ENCODE measurements around the gene ETNPPL. TPM values are rescaled to one million over a fixed set of nuclear protein-coding genes. Genes with fewer than 3 reads are reported as not detected.

The ETNPPL gene
- total RNA-seq: not detected

DNA sequence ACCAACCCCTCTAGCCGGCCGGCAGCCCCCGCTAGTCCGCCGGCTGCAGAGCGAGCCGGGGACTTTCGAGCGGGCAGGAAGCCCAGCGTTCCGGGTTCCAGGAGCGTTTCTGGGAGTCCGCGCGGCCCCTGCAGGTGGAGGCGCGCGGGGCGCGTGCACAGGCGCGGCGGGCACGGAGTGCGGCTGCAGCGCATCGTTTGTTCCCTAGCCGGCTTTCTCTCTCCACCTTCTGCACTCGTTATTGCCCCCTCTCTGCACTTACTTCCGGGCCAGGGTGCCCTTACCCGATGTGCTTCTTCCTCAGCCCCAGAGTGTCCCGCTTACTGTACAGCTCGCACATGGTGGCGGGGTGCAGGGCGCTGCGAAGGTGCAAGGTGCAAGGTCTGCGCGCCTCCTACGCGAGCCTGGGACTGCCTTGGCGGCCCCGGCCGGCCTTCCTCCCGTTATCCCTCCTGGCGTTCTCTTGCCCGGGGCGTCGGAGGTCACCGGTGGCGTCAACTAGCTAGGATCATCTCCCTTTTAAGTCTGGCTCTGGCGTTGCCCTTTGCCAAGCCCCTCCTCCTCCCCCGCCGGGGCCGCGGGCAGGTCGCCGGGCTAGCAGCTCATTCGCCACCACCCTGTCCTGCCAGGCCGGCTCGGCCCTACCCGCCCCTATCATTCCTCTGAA, at the start of gene ETNPPL:
ETNPPL (minus strand) TSS at position 495 of the 667 bp plus-strand sequence; CDS start at position 340, 155 bp downstream.
- no peaks in the 10 kb centered on the region for H3K36me3 ChIP-seq
- H3K27ac ChIP-seq: no peak within 1 kb of the TSS
- no peak for DNase-seq
- no peaks in the 10 kb centered on the region for H3K9me3 ChIP-seq
- intact Hi-C loops (cut with DNase I; ENCODE audit: low total_unique reads): no loop called here
- H3K4me3 ChIP-seq: peak within 1 kb of the TSS; percentile 35 to 47
- peaks cover 0 to 13% of the 10 kb centered on the region in 2 donors for H3K27me3 ChIP-seq
- no peaks in the 10 kb centered on the region for H3K4me1 ChIP-seq
- TF ChIP-seq, protein P1, sequence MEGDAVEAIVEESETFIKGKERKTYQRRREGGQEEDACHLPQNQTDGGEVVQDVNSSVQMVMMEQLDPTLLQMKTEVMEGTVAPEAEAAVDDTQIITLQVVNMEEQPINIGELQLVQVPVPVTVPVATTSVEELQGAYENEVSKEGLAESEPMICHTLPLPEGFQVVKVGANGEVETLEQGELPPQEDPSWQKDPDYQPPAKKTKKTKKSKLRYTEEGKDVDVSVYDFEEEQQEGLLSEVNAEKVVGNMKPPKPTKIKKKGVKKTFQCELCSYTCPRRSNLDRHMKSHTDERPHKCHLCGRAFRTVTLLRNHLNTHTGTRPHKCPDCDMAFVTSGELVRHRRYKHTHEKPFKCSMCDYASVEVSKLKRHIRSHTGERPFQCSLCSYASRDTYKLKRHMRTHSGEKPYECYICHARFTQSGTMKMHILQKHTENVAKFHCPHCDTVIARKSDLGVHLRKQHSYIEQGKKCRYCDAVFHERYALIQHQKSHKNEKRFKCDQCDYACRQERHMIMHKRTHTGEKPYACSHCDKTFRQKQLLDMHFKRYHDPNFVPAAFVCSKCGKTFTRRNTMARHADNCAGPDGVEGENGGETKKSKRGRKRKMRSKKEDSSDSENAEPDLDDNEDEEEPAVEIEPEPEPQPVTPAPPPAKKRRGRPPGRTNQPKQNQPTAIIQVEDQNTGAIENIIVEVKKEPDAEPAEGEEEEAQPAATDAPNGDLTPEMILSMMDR (IDR thresholded peaks at IDR 0.05): no peak
- no peak for TF ChIP-seq POLR2A (IDR thresholded peaks at IDR 0.05)

DNA sequence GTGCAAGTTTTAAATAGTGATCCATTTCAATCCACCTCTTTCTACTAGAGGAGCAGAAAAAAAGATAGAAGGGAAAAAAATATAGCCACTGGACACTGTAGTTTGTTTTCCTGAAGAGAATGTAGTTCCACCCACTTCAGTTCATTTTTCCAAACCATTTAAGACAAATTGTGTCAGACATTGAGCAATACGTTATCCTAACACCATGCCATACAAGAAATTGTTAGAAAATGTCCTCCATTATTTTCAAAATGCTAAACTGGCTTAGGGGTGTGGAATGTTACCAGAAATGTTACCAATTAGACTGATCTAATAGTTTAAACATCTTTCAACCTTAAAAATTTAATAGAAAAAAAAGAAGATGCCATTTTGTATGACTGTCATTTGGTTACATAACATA, 48.6 kb upstream of the ETNPPL start:
- intact Hi-C loops (cut with DNase I; ENCODE audit: low total_unique reads): no loop called here
- Histone ChIP-seq H3K27ac (no peak overlapping the region), H3K27me3 (no peaks in the 10 kb centered on the region), H3K4me3 (no peak overlapping the region), H3K36me3 (no peaks in the 10 kb centered on the region), H3K4me1 (no peaks in the 10 kb centered on the region), H3K9me3 (no peaks in the 10 kb centered on the region)
- DNase-seq: no peak
- TF ChIP-seq, protein P1 (IDR thresholded peaks at IDR 0.05): no peak
- no peak for TF ChIP-seq POLR2A (IDR thresholded peaks at IDR 0.05)

DNA sequence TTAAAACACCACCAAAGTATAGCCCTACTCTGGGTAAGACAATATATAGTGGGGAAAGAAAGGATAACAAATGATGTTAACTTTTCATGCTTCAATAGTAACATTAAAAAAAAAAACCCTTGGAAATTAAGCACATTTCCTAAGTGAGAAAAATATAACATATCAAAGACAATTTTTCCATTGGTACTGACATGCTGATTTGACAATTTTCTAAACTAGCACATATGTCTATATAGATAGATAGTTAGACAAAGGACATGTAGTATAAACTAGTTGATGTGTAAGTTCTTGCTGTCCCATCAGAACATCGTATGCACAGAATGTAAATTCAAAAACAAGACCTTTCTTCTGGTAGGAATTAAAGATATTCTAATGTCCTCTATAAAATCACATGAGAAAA, 47.2 kb upstream of the ETNPPL start:
- TF ChIP-seq, protein P1 (IDR thresholded peaks at IDR 0.05): no peak
- no peak for TF ChIP-seq POLR2A (IDR thresholded peaks at IDR 0.05)
- intact Hi-C loops (cut with DNase I; ENCODE audit: low total_unique reads): no loop called here

DNA sequence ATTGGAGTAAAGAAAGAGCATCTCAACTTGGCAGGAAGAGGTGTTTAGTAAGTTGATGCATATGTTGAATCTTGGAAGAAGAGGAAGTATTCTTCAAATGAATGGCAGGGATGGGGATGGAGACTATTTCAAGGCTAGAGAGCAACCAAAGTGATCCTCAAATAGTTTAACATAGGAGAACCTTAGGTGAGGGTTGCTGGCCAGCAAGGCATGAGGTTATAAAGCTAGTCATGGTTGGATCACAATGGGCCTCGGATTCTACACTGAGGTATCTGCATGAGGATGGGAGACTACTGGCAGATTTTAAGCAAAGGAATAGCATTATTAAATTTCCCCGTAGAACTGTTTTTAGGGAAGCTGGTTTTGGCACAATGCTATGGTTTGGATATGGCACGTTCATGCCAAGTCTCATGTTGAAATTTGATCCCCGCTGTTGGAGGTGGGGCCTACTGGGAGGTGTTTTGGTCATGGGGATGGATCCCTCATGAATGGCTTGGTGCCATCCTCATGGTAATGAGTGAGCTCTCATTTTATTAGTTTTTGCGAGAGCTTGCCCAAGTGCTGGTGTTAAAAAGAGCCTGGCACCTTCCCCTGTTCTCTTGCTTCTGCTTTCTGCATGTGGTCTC, 41.9 kb upstream of the ETNPPL start:
- H3K27me3 ChIP-seq: no peaks in the 10 kb centered on the region
- no peak for TF ChIP-seq POLR2A (IDR thresholded peaks at IDR 0.05)
- TF ChIP-seq, protein P1 (IDR thresholded peaks at IDR 0.05): no peak

More for the DNA sequence above, 47.2 kb upstream of the ETNPPL start:
- H3K27me3 ChIP-seq: no peaks in the 10 kb centered on the region
- no peaks in the 10 kb centered on the region for H3K36me3 ChIP-seq
- no peak for DNase-seq
- no peak overlapping the region for H3K27ac ChIP-seq
- H3K9me3 ChIP-seq: no peaks in the 10 kb centered on the region
- no peak overlapping the region for H3K4me3 ChIP-seq
- H3K4me1 ChIP-seq: no peaks in the 10 kb centered on the region

DNA sequence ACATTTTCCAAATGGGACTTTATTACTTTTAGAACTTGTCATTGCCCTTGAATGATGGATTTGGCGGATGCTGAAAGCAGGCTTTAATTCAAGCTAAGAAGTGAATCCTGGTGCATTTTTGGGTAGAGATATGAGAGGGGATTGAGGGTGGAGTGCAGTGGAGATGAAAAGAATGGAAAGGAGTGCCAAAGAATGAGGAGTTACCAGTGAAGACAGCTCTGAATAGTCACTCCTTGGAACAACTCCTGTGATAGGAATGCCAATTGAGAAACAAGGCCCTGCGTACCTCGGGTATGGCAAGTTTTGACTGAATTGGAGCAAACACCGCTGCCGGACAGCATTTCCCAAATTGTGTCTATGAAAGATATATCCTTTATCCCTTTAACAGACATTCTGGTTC, 36.5 kb upstream of the ETNPPL start:
- DNase-seq: no peak
- no peaks in the 10 kb centered on the region for H3K4me1 ChIP-seq
- no peaks in the 10 kb centered on the region for H3K36me3 ChIP-seq
- no peaks in the 10 kb centered on the region for H3K9me3 ChIP-seq
- no peaks in the 10 kb centered on the region for H3K27me3 ChIP-seq
- H3K4me3 ChIP-seq: no peak overlapping the region
- TF ChIP-seq, protein P1 (IDR thresholded peaks at IDR 0.05): no peak
- TF ChIP-seq POLR2A (IDR thresholded peaks at IDR 0.05): no peak
- intact Hi-C loops (cut with DNase I; ENCODE audit: low total_unique reads): no loop called here
- no peak overlapping the region for H3K27ac ChIP-seq

More for the DNA sequence above, 41.9 kb upstream of the ETNPPL start:
- Histone ChIP-seq H3K9me3 (no peaks in the 10 kb centered on the region), H3K36me3 (no peaks in the 10 kb centered on the region), H3K4me3 (no peak overlapping the region), H3K4me1 (no peaks in the 10 kb centered on the region), H3K27ac (no peak overlapping the region)
- intact Hi-C loops (cut with DNase I; ENCODE audit: low total_unique reads): no loop called here
- no peak for DNase-seq

Measured in uterus (tissue), 4 donors.